Testis (tissue), 3 donors: ENCODE data around the gene URB2. TPM values are rescaled to one million over a fixed set of nuclear protein-coding genes. Genes with fewer than 3 reads are reported as not detected.

Experiments
- DNase-seq: peaks from one replicate; pipeline ENCODE4 v3.0.0-alpha.2; 2019
- H3K27ac ChIP-seq, 2 donors: fragments of 200-600 bp; sonication (generic); one replicate each; pipeline ENCODE4 v1.5.1; 2019
- H3K27me3 ChIP-seq: fragments of 200-600 bp; sonication (generic); one replicate; pipeline ENCODE4 v1.5.1; 2019
- H3K36me3 ChIP-seq: fragments of 200-600 bp; sonication (generic); one replicate; pipeline ENCODE4 v1.5.1; 2017; ENCODE audit warnings: low read depth; ENCODE audit errors: missing control alignments
- H3K4me1 ChIP-seq: fragments of 200-600 bp; sonication (generic); one replicate; pipeline ENCODE4 v1.5.1; 2019
- H3K4me3 ChIP-seq, 2 donors: fragments of 200-600 bp; sonication (generic); one replicate each; pipeline ENCODE4 v1.5.1; 2017 to 2019
- H3K9me3 ChIP-seq: fragments of 200-600 bp; sonication (generic); one replicate; pipeline ENCODE4 v1.5.1; 2017
- CTCF ChIP-seq, 3 experiments: fragments of 450-650 bp in 2 of 3; fragments of 200-600 bp in 1 of 3; sonication (generic) in 1 of 3; IDR thresholded peaks; one replicate each; pipeline ENCODE4 v1.5.1; 2016 to 2019; ENCODE audit warnings: antibody characterized with exemption in 3 of 3, mild to moderate bottlenecking in 2 of 3, moderate library complexity in 1 of 3
- POLR2A ChIP-seq: fragments of 450-650 bp; IDR thresholded peaks from one replicate; pipeline ENCODE4 v1.6.1; 2017; ENCODE audit warnings: antibody characterized with exemption, mild to moderate bottlenecking, moderate library complexity
- WGBS, 2 donors: methylation state at CpG; one replicate each; pipeline ENCODE4 v1.1.5; 2018; 5-methylcytosine and 5-hydroxymethylcytosine counted together
- intact Hi-C: fragments of 100-400 bp; cut with DNase I; formaldehyde crosslinking; loops from one replicate; pipeline ENCODE4 v1.15.1; 2023; ENCODE audit warnings: low total_unique reads
- polyA plus RNA-seq: library from polyadenylated mRNA; stranded (reverse); fragments of 350-450 nt; fragmentation: Illumina TruSeq; extraction: RNeasy Lipid Tissue Mini Kit (QIAGEN cat#74804); gene quantifications from one replicate; pipeline ENCODE4 v1.2.3, GENCODE V29; 2014; ENCODE audit warnings: low read depth, low replicate concordance; ENCODE audit not compliant: insufficient read depth
- total RNA-seq, 2 donors: library from RNA; depleted of rRNA; stranded (reverse); fragments of >200 nt; gene quantifications; one replicate each; pipeline ENCODE4 v1.2.3, GENCODE V29; 2016

URB2 gene
- total and polyA plus RNA-seq, 3 donors from 2014 or later, result 15.9 to 18.8 (median 18.7) TPM

- H3K36me3 ChIP-seq, result no peaks in the 10 kb centered on the region
- TF ChIP-seq POLR2A (no peak), CTCF (IDR thresholded peaks at IDR 0.05) (no peak)
- no peak overlapping the region for H3K4me3 ChIP-seq
- H3K9me3 ChIP-seq, result no peaks in the 10 kb centered on the region
- intact Hi-C loops, result no loop called here
- H3K27me3 ChIP-seq, result no peaks in the 10 kb centered on the region
- no peak overlapping the region for H3K27ac ChIP-seq
- DNase-seq, result peak; percentile 59
- WGBS, 2 donors, result 36 to 48% methylated on average over 11 of the region's 11 CpGs
- H3K4me1 ChIP-seq, result peaks cover 12% of the 10 kb centered on the region
These were observed 43.9 kb upstream of the URB2 start for GRCh38 chr1:229582011-229582694.

- Histone ChIP-seq H3K27ac (no peak overlapping the region), H3K9me3 (no peaks in the 10 kb centered on the region), H3K4me1 (peaks cover 12% of the 10 kb centered on the region), H3K27me3 (no peaks in the 10 kb centered on the region), H3K4me3 (no peak overlapping the region), H3K36me3 (no peaks in the 10 kb centered on the region)
- DNase-seq, result no peak
- intact Hi-C loops, result no loop called here
- TF ChIP-seq POLR2A (no peak), CTCF (IDR thresholded peaks at IDR 0.05) (no peak)
- WGBS, 2 donors, result 94 to 96% methylated on average over 4 of the region's 4 CpGs
These were observed 43.3 kb upstream of the URB2 start for GRCh38 chr1:229582715-229583114.

GRCh38 chr1:229585338-229585737, 40.7 kb upstream of the URB2 start:
- Histone ChIP-seq H3K4me1 (no peaks in the 10 kb centered on the region), H3K36me3 (no peaks in the 10 kb centered on the region), H3K27ac (no peak overlapping the region), H3K9me3 (no peaks in the 10 kb centered on the region), H3K4me3 (no peak overlapping the region), H3K27me3 (no peaks in the 10 kb centered on the region)
- no peak for DNase-seq
- 74 to 75% methylated on average over 2 of the region's 2 CpGs for WGBS, 2 donors
- intact Hi-C loops, result no loop called here
- TF ChIP-seq CTCF (IDR thresholded peaks at IDR 0.05) (no peak), POLR2A (no peak)

- H3K9me3 ChIP-seq, result no peaks in the 10 kb centered on the region
- no peaks in the 10 kb centered on the region for H3K4me1 ChIP-seq
- intact Hi-C loops, result no loop called here
- TF ChIP-seq POLR2A (no peak), CTCF (IDR thresholded peaks at IDR 0.05) (no peak)
- H3K27ac ChIP-seq, result no peak overlapping the region
- no peak overlapping the region for H3K4me3 ChIP-seq
- DNase-seq, result no peak
- H3K27me3 ChIP-seq, result no peaks in the 10 kb centered on the region
- 92 to 93% methylated on average over 5 of the region's 5 CpGs for WGBS, 2 donors
- H3K36me3 ChIP-seq, result no peaks in the 10 kb centered on the region
These were observed 35.9 kb upstream of the URB2 start for GRCh38 chr1:229590119-229590518.

GRCh38 chr1:229593800-229594199, 32.2 kb upstream of the URB2 start:
- 93 to 94% methylated on average over 12 of the region's 12 CpGs for WGBS, 2 donors
- H3K27ac ChIP-seq, result no peak overlapping the region
- H3K27me3 ChIP-seq, result no peaks in the 10 kb centered on the region
- no peak for DNase-seq
- intact Hi-C loops, result no loop called here
- no peaks in the 10 kb centered on the region for H3K36me3 ChIP-seq
- TF ChIP-seq POLR2A (no peak), CTCF (IDR thresholded peaks at IDR 0.05) (no peak)
- no peaks in the 10 kb centered on the region for H3K4me1 ChIP-seq
- no peaks in the 10 kb centered on the region for H3K9me3 ChIP-seq
- H3K4me3 ChIP-seq, result no peak overlapping the region
